Gastroesophageal sphincter (tissue), 2 donors: Measurements from ENCODE around the gene MED16.

Source experiments
- POLR2A ChIP-seq, 2 donors: fragments of 450-650 bp; IDR thresholded peaks; one replicate each; pipeline ENCODE4 v1.6.1; 2017; ENCODE audit warnings: antibody characterized with exemption in 2 of 2, mild to moderate bottlenecking in 2 of 2, moderate library complexity in 1 of 2
- POLR2AphosphoS5 ChIP-seq: sonication (generic); formaldehyde crosslinking; IDR thresholded peaks from one replicate; pipeline ENCODE4 v1.6.1; 2017; ENCODE audit warnings: antibody characterized with exemption

DNA sequence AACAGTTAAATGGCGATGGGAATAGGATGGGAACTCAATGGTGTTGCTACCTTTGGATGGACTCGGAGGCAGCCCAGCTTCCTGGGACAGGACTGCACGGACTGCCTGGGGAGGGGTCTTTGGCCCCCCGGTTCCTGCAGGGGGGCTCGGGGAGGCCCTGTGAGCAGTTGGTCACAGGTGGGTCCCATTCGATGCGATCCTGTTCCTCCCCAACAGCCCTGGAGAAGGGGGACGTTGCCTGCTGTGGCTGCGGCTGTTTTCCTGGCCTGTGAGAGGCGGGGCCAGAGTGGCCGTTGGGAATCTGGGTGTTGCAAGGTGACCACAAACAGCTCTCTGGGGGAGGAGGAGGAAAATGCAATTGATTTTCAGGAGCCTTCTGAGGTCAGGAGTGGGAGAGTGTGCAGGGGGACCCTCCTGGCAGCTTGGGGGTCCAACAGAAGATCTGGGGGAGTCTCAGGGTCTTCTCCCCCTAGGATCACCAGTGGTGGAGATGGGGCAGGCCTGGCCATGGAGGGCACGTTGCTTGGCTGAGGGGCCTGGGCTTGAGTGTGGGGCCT lies 69.3 kb downstream of the MED16 start:
- TF ChIP-seq POLR2AphosphoS5 (no peak), POLR2A (IDR thresholded peaks at IDR 0.05) (no peak)
